Measurements from ENCODE around the gene ANXA6.
A peak's percentile ranks its signal among the peaks of the same experiment; 100 is the strongest.

ANXA6 gene

DNA sequence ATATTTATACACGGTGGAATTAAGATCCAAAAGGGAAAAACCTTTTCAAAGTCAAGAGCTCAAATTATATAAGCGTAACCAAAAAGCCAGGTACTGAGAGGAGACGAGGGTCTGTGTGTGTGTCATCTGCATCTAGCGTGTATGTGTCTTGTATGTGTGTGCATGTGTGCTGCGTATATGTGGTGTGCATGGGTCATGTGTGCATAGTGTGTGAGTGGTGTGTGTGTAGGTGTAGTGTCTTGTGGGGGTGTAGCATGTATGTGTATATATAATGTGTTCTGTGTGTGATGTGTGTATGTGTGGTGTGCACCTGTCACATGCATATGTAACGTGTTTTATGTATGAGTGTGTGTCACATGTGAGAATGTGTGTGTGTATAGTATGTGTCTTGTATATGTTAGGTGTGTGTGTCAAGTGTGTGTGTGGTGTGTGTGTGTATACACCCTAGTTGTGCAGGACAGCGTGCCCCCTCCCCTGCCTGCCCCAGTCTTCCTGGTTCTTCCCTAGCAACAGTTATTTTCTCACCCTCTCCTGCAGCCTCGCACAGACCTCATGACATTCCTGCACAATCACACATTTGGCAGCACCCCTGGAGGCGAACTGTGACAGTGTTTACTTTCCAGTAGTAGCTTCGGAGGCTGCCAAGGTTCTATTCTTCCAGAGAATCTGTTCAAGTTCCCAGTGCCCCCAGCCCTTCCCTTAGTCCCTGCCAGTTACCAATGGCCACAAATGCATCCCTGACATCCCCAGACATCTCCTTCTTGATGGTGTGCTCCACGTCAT lies 49.6 kb downstream of the ANXA6 start:
- DNase-seq (ENCODE audit: low read depth): peak; percentile 68
- H3K4me3 ChIP-seq (ENCODE audit: low read length): no peak overlapping the region
- TF ChIP-seq, protein P1, sequence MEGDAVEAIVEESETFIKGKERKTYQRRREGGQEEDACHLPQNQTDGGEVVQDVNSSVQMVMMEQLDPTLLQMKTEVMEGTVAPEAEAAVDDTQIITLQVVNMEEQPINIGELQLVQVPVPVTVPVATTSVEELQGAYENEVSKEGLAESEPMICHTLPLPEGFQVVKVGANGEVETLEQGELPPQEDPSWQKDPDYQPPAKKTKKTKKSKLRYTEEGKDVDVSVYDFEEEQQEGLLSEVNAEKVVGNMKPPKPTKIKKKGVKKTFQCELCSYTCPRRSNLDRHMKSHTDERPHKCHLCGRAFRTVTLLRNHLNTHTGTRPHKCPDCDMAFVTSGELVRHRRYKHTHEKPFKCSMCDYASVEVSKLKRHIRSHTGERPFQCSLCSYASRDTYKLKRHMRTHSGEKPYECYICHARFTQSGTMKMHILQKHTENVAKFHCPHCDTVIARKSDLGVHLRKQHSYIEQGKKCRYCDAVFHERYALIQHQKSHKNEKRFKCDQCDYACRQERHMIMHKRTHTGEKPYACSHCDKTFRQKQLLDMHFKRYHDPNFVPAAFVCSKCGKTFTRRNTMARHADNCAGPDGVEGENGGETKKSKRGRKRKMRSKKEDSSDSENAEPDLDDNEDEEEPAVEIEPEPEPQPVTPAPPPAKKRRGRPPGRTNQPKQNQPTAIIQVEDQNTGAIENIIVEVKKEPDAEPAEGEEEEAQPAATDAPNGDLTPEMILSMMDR (conservative IDR thresholded peaks at IDR 0.05; ENCODE audit: low read length): peak; percentile 14; the same call in 1 of the 2 replicates

DNA sequence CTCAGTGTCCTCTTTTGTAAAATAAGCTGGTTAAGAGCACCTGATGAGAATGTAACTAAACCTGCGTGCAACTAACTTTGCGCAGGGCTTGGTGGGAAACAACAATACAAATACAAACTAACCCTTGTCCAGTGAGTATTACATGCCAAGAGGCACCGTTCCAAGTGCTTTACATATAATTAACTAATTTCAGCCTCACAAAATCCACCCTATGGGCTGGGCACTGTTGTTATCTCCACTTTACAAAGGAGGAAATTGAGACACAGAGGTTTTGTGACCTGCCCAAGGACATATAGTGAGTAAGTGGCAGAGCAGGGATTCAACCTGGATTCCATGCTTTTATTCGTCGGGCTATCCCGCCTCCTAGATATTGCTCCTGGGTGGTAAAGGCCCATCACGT lies 50.5 kb downstream of the ANXA6 start:
- no peak overlapping the region for H3K4me3 ChIP-seq (ENCODE audit: low read length)
- DNase-seq (ENCODE audit: low read depth): no peak
- TF ChIP-seq, protein P1 (conservative IDR thresholded peaks at IDR 0.05; ENCODE audit: low read length): no peak

DNA sequence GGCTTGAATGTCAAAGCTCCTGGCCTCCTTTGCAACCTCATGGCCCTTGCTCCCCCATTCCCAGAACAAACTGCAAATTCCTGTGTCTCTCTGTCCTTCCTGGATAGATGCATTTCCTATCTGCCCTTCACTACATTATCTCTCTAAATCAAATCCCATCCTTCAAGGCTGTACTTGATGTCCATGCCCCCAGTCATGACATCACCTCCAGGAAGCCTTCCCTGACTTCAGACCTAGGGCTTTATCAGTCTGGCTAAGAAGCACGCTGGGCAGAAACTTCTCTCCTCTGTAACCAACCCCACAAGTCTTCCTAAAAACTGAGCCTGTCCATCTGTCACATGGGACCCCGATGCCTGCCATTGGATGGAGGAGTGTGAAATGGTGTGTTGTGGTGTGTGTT lies 51.1 kb downstream of the ANXA6 start:
- TF ChIP-seq, protein P1 (conservative IDR thresholded peaks at IDR 0.05; ENCODE audit: low read length): no peak
- no peak for DNase-seq (ENCODE audit: low read depth)
- no peak overlapping the region for H3K4me3 ChIP-seq (ENCODE audit: low read length)

DNA sequence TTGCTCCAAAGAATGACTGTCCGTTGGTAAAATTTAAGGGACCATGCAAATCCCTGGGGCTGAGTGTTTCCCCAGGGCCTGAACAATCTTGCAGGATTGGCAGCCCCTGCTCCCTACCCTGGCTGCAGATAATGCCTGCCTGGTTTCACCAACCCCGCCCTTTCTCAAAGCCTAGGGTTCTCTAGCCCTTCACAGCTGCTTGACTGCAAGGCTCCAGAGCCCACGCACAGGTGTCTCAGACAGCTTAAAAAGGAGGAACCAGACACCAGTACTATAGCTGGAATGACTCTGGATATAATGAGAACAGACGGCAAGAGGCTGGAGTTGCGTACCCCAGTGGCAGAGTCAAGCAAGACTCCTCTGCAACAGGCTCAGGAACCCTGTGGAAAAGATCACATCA lies 51.5 kb downstream of the ANXA6 start:
- TF ChIP-seq, protein P1 (conservative IDR thresholded peaks at IDR 0.05; ENCODE audit: low read length): no peak
- H3K4me3 ChIP-seq (ENCODE audit: low read length): no peak overlapping the region
- no peak for DNase-seq (ENCODE audit: low read depth)

DNA sequence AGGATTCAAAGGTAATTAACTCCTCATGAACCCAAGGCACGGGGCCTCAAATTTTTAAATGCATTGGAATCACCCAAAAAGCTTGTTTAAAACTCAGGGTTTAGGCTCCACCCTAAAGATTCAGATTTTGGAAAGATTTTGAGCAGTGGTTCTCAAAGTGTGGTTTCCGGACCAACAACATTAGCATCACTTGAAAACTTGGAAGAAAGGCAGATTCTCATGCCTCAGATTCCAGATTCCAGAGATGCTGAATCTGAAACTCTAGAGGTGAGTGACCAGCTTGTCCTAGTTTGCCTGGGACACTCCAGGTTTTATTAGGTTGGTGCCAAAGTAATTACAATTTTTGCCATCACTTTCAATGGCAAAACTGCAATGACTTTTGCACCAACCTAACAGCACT lies 52.0 kb downstream of the ANXA6 start:
- TF ChIP-seq, protein P1 (conservative IDR thresholded peaks at IDR 0.05; ENCODE audit: low read length): no peak
- peak; percentile 57 for DNase-seq (ENCODE audit: low read depth)
- H3K4me3 ChIP-seq (ENCODE audit: low read length): no peak overlapping the region

DNA sequence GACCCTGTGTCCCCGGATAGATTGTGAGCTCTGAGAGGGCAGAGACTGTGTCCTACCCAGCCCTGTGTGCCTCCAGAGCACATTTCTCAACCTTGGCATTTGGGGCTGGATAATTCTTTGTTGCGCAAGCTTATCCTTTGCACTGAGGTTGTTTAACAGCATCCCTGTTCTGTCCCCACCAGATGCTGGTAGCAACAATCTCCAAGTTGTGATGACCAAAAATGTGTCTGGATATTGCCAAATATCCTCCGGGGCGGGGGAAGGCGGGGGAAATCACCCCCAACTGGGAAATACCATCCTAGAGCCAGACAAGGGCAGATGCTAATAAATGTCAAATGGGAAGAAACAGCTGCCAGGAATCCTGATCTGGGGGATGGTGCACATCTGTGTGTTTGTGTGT lies 52.8 kb downstream of the ANXA6 start:
- DNase-seq (ENCODE audit: low read depth): peak; percentile 99
- TF ChIP-seq, protein P1 (conservative IDR thresholded peaks at IDR 0.05; ENCODE audit: low read length): no peak

DNA sequence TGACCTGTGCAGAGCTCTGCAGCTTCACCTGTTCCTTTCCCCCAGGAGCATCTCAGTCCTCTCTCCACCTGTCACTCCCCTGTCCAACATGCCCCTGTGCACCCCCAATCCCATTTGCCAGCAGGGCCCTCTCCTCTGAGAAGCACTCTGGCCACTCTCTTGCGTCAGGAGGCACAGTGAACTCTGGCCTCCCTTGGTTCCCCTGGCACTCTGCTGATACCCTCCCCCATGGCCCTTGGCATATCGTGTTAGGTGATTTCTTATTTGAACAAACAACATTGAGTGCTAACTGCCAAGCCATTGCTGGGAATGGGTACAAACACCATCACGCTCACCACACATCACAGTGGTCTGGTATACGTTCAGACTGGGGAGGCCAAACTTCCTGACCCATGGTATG lies 55.8 kb downstream of the ANXA6 start:
- DNase-seq (ENCODE audit: low read depth): no peak
- TF ChIP-seq, protein P1 (conservative IDR thresholded peaks at IDR 0.05; ENCODE audit: low read length): no peak
- H3K4me3 ChIP-seq (ENCODE audit: low read length): no peak overlapping the region

More for the DNA sequence above, 52.8 kb downstream of the ANXA6 start:
- no peak overlapping the region for H3K4me3 ChIP-seq (ENCODE audit: low read length)
